ENCODE data around the gene CATSPER1. TPM values are rescaled to one million over a fixed set of nuclear protein-coding genes. Genes with fewer than 3 reads are reported as not detected.
A peak's percentile ranks its signal among the peaks of the same experiment; 100 is the strongest.

Gene CATSPER1
- polyA plus RNA-seq, 2 of the 4 experiments (the other 2 are of a cell fraction) = 0.46 to 0.97 TPM

- ChIA-PET POLR2A (no interaction called here), CTCF (interaction anchor here (0.6 to 2.0 kb wide), 5 partner anchors 11 to 184 kb away, joined by 3 to 8 read pairs (median 3); no protein-coding TSS in a partner anchor)
- WGBS (ENCODE audit: missing lambda C conversion rate) = 90% methylated on average over 13 of the region's 13 CpGs
- ATAC-seq (no peak; a peak in 1 of 6 replicates), DNase-seq (ENCODE audit: low read depth in 1 of 2, low spot score in 1 of 2) (no peak), FAIRE-seq (no peak)
- Histone ChIP-seq H3K4me2 (no peak overlapping the region), H3K9me3 (no peaks in the 10 kb centered on the region), H3K4me3 (no peak overlapping the region), H3K27ac (no peak overlapping the region), H3K4me1 (no peaks in the 10 kb centered on the region)
- TF ChIP-seq MYC (IDR thresholded peaks at IDR 0.05; ENCODE audit: borderline replicate concordance, low read length) = no peak
Measured at GRCh38 chr11:65973439-65974110, 52.7 kb downstream of the CATSPER1 start.

- POLR2A ChIA-PET = no interaction called here
- Histone ChIP-seq H3K4me2 (no peak overlapping the region), H3K4me1 (no peaks in the 10 kb centered on the region), H3K9me3 (no peaks in the 10 kb centered on the region), H3K27ac (no peak overlapping the region), H3K4me3 (no peak overlapping the region)
- WGBS (ENCODE audit: missing lambda C conversion rate) = 92% methylated on average over 8 of the region's 8 CpGs
- ATAC-seq (no peak), DNase-seq (ENCODE audit: low read depth in 1 of 2, low spot score in 1 of 2) (no peak), FAIRE-seq (no peak)
- CTCF ChIA-PET = interaction anchor here (0.6 to 1.7 kb wide), 6 partner anchors 14 to 834 kb away, joined by 3 to 9 read pairs (median 4); no protein-coding TSS in a partner anchor
- TF ChIP-seq EHF (CRISPR knock-in tag; IDR thresholded peaks at IDR 0.05) = no peak
- no peak for TF ChIP-seq E2F6 (IDR thresholded peaks at IDR 0.05; ENCODE audit: borderline replicate concordance, low read depth)
- no peak for TF ChIP-seq NPAS2 (CRISPR knock-in tag; IDR thresholded peaks at IDR 0.05; ENCODE audit: borderline replicate concordance)
- TF ChIP-seq RARB (CRISPR knock-in tag; IDR thresholded peaks at IDR 0.05) = no peak
- no peak for TF ChIP-seq CEBPB (IDR thresholded peaks at IDR 0.05)
- TF ChIP-seq CHD4 (IDR thresholded peaks at IDR 0.05; ENCODE audit: borderline replicate concordance) = no peak
- TF ChIP-seq BHLHE40 (IDR thresholded peaks at IDR 0.05; ENCODE audit: low read depth, low read length) = no peak
- no peak for TF ChIP-seq PHF8 (IDR thresholded peaks at IDR 0.05; ENCODE audit: borderline replicate concordance, low read depth)
- TF ChIP-seq RCOR1 (IDR thresholded peaks at IDR 0.05; ENCODE audit: low read depth, low read length) = no peak
Measured at GRCh38 chr11:65972116-65972515, 54.2 kb downstream of the CATSPER1 start.

GRCh38 chr11:65968600-65969482 is 57.4 kb downstream of the CATSPER1 start:
- no peak for FAIRE-seq

More at GRCh38 chr11:65968600-65969482, 57.4 kb downstream of the CATSPER1 start:
- H3K4me2 ChIP-seq = no peak overlapping the region
- H3K4me3 ChIP-seq = no peak overlapping the region
- ChIA-PET CTCF (interaction anchor here (0.6 to 2.5 kb wide), 14 partner anchors 9 to 257 kb away, joined by 3 to 12 read pairs (median 4); partner anchors contain the start of genes CCDC85B, FIBP and KAT5), POLR2A (no interaction called here)
- 85% methylated on average over 15 of the region's 15 CpGs for WGBS (ENCODE audit: missing lambda C conversion rate)
- H3K9me3 ChIP-seq = no peaks in the 10 kb centered on the region
- TF ChIP-seq BHLHE40 (IDR thresholded peaks at IDR 0.05; ENCODE audit: low read depth, low read length) (no peak), JUNB (IDR thresholded peaks at IDR 0.05) (no peak), RFX5 (IDR thresholded peaks at IDR 0.05) (no peak), CBX2 (IDR thresholded peaks at IDR 0.05; ENCODE audit: borderline replicate concordance, low read depth) (no peak), MAZ (IDR thresholded peaks at IDR 0.05; ENCODE audit: borderline replicate concordance, low read depth, low read length) (no peak), CEBPB (IDR thresholded peaks at IDR 0.05) (no peak), SMC3 (IDR thresholded peaks at IDR 0.05) (no peak), HOXA7 (CRISPR knock-in tag; IDR thresholded peaks at IDR 0.05) (no peak), MAFK (IDR thresholded peaks at IDR 0.05; ENCODE audit: partially characterized antibody) (no peak), ZC3H11A (IDR thresholded peaks at IDR 0.05) (no peak), FOXS1 (CRISPR knock-in tag; IDR thresholded peaks at IDR 0.05) (no peak), ATOH8 (CRISPR knock-in tag; IDR thresholded peaks at IDR 0.05; ENCODE audit: low read depth) (no peak), FOSB (CRISPR knock-in tag; IDR thresholded peaks at IDR 0.05) (no peak), HOXB5 (CRISPR knock-in tag; IDR thresholded peaks at IDR 0.05) (no peak), CBX8 (IDR thresholded peaks at IDR 0.05) (no peak), GATA3 (IDR thresholded peaks at IDR 0.05; ENCODE audit: borderline replicate concordance) (no peak), PBX3 (IDR thresholded peaks at IDR 0.05) (no peak)
- ATAC-seq = peak; percentile 37 to 56; a peak in 3 of 6 replicates
- no peaks in the 10 kb centered on the region; the same call in 2 of the 3 replicates for H3K4me1 ChIP-seq
- no peak overlapping the region for H3K27ac ChIP-seq
- DNase-seq (ENCODE audit: low read depth in 1 of 2, low spot score in 1 of 2) = no peak
